SKM-1 (cell line): ENCODE data around the gene MTMR8.
A peak's percentile ranks its signal among the peaks of the same experiment; 100 is the strongest.
"Not testable (repeated sequence)": the region's sequence is repeated elsewhere in the genome, so short reads cannot be mapped to it uniquely, and the experiment has no call there.

Source experiments
- DNase-seq: peaks from one replicate; lab custom pipeline; 2025; ENCODE audit not compliant: unreplicated experiment; lab: John Stamatoyannopoulos, UW

Gene MTMR8

GRCh38 chrX:64394874-64395567, at the start of gene MTMR8:
MTMR8 (minus strand) TSS chrX:64395452; CDS start chrX:64395363, 89 bp downstream.
- peak; percentile 5 for DNase-seq

- DNase-seq: no peak
Measured at GRCh38 chrX:64439551-64439950, 44.3 kb upstream of the MTMR8 start.

GRCh38 chrX:64437665-64438064, 42.4 kb upstream of the MTMR8 start:
- DNase-seq: no peak

- DNase-seq: no peak
Measured at GRCh38 chrX:64437218-64437617, 42.0 kb upstream of the MTMR8 start.

GRCh38 chrX:64428371-64428770, 33.1 kb upstream of the MTMR8 start:
- DNase-seq: no peak

GRCh38 chrX:64427787-64428186, 32.5 kb upstream of the MTMR8 start:
- DNase-seq: no peak

GRCh38 chrX:64427281-64427680, 32.0 kb upstream of the MTMR8 start:
- DNase-seq: no peak

GRCh38 chrX:64409730-64410129, 14.5 kb upstream of the MTMR8 start:
- not testable (repeated sequence) for DNase-seq

DNA sequence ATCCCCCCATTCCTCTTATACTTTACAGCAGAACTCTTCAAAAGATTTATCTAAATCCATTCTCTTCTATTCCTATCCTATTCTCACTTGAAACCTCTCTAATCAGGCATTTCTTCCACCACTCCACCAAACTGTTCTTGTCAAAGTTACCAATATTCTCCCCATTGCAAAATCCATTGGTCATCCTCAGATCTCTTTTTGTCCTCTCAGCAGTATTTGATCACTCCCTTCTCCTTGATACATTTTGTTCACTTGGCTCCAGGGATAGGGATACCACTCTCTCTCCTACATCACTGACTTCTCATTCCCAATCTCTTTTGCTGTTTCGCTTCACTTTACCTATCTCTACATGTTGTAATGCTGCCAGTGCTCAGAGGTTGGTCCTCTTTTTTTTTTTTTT, 2.8 kb upstream of the MTMR8 start:
- DNase-seq: no peak

- DNase-seq: no peak
Measured at GRCh38 chrX:64395568-64395929, 297 bp upstream of the MTMR8 start.

DNA sequence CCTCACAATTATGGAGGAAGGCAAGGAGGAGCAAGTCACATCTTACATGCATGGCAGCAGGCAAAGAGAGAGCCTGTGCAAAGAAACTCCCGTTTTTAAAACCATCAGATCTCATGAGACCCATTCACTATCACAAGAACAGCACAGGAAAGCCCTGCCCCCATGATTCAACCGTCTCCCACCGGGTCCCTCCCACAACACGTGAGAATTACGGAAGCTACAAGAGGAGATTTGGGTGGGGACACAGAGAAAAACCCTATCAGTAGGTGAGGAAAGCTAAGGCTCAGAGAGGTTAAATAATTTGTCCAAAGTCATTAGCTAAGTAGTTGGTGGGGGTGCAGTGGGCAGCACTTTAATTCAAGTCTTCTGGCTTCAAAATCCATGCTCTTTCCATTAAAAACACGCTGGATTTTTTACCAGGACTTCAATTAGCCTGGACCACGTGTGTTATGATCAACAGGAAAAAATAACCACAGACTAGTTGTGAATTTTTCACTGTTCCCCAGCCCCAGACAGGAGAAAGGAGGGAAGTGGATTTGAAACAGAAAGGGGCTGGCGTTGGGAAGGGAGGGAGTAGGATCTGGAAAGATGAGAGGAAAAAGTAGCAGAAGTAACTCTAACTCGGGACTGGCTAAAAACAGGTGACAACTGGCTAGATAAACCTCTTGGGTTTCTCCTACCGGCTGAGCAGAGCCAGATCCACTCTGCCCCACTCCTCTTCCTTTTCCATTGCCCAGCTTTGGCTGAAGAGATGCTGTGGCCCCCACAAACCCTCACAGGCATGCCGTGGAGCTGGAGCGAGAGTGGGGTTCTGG, 986 bp downstream of the MTMR8 start:
- DNase-seq: no peak

DNA sequence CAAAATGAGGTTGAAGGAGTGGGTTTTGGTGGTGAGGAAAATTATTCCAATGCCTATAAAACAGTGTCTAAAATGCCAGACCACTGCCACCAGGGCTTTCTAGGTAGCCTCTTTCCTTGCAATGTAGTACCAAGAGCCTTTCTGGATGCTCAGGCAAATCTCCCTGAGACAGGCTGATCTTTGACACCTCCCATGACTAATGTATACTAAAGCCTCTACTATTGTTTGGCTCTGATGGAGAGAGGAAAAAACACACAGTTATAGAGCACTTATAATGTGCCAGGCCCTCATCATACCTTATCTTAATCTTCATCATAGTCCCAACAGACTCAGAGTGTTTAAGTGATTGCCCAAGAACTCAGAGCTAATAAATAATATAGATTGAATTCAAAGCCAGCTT, 5.8 kb downstream of the MTMR8 start:
- DNase-seq: no peak

DNA sequence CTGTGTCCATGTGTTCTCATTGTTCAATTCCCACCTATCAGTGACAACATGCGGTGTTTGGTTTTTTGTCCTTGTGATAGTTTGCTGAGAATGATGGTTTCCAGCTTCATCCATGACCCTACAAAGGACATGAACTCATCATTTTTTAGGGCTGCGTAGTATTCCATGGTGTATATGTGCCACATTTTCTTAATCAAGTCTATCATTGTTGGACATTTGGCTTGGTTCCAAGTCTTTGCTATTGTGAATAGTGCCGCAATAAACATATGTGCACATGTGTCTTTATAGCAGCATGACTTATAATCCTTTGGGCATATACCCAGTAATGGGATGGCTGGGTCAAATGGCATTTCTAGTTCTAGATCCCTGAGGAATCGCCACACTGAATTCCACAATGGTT, 14.5 kb downstream of the MTMR8 start:
- not testable (repeated sequence) for DNase-seq

DNA sequence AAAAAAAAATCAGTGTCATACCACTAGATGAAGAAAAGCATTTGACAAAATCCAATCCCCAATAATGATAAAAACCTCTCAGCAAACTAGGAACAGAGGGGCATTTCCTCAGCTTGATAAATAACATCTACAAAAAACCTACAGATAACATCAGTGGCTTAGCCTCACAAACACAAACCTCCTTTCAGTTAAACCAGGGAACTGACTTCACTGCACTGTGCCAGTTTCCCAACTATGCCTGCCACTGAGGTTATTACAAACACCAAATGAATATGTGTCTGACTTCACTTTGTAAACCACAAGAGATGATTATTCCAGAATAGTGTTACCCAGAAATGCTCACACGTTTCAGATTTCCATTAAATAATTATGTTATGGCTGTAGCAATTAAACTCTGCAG, 15.3 kb downstream of the MTMR8 start:
- DNase-seq: no peak

DNA sequence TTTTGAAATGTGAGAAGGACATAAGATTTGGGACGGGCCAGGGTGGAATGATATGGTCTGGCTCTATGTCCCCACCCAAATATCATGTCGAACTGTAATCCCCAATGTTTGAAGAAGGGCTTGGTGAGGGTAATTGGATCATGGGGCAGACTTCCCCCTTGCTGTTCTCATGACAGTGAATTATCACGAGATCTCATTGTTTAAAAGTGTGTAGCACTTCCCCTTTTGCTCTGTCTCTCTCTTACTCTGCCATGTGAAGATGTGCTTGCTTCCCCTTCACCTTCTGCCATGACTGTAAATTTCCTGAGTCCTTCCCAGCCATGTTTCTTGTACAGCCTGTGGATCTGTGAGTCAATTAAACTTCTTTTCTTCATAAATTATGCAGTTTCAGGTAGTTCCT, 17.5 kb downstream of the MTMR8 start:
- no peak for DNase-seq

DNA sequence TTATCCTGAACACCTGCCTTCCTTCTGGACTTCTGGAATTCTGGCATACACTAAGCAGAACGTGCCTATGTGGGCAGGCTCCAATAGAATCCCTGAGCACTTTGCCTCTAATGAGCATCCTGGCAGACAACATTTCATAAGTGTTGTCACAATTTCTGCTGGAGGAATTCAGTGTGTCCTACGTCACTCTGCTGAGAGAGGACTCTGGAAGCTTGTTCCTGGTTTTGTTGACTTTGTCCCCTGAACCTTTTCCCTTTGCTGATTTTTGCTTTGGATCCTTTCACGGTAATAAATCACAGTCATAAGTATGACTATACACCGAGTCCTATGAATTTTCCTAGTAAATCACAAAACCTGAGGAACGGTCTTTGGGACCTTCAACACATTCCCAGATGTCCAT, 43.2 kb downstream of the MTMR8 start:
- DNase-seq: no peak

GRCh38 chrX:64350521-64350920, 44.7 kb downstream of the MTMR8 start:
- no peak for DNase-seq

- DNase-seq: no peak
Measured at GRCh38 chrX:64350047-64350446, 45.2 kb downstream of the MTMR8 start.

- DNase-seq: no peak
Measured at GRCh38 chrX:64342811-64343210, 52.4 kb downstream of the MTMR8 start.

GRCh38 chrX:64338296-64338695, 57.0 kb downstream of the MTMR8 start:
- no peak for DNase-seq

- no peak for DNase-seq
Measured at GRCh38 chrX:64334467-64334866, 60.8 kb downstream of the MTMR8 start.

- no peak for DNase-seq
Measured at GRCh38 chrX:64330284-64330683, 65.0 kb downstream of the MTMR8 start.

DNA sequence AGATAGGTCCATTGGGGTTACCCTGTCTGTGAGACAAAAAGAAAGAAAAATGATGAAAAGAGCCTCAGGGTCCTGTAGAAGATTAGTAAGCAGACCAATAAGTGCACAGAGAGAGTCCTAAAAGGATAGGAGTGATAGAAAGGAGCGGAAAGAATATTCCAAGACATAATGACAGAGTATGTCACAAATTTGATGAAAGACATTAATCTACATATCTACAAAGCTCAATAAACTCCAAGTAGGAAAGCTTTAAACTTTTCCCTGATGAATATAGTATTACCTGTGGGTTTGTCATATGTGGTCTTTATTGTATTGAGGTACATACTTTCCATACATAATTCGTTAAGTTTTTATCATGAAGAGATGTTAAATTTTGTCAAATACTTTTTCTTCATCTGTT, 73.7 kb downstream of the MTMR8 start:
- DNase-seq: no peak
